GM12891 (cell line): Measurements from ENCODE around the gene SMAD3.

Experiments used
- POLR2A ChIP-seq: IDR thresholded peaks from 2 replicates; pipeline ENCODE4 v1.6.1; 2011; ENCODE audit warnings: low read depth, low read length, control low read depth
- POLR2AphosphoS5 ChIP-seq: IDR thresholded peaks from 2 replicates; pipeline ENCODE4 v1.6.1; 2011; ENCODE audit warnings: low read depth, low read length, control low read depth
- SPI1 ChIP-seq: IDR thresholded peaks from 2 replicates; pipeline ENCODE4 v1.6.1; 2011; ENCODE audit warnings: low read depth, low read length, control low read depth

GRCh38 chr15:67037694-67038093, 27.7 kb upstream of the SMAD3 start:
- TF ChIP-seq SPI1 (no peak), POLR2A (no peak), POLR2AphosphoS5 (no peak)
